Erythroblast (primary cell): Measurements from ENCODE around the gene NHEJ1.

Experiments used
- GATA1 ChIP-seq: IDR thresholded peaks from 2 replicates; pipeline ENCODE4 v1.6.1; 2011; ENCODE audit warnings: low read depth, mild to moderate bottlenecking, control low read depth, low read length, moderate library complexity
- POLR2A ChIP-seq: IDR thresholded peaks from 2 replicates; pipeline ENCODE4 v1.6.1; 2011; ENCODE audit warnings: mild to moderate bottlenecking, low read length

- TF ChIP-seq POLR2A = no peak
- no peak for TF ChIP-seq GATA1
Observed at GRCh38 chr2:219112651-219113338, 47.8 kb downstream of the NHEJ1 start.
